Fibroblast of the aortic adventitia (primary cell): Measurements from ENCODE around the gene TMEM63C. TPM values are rescaled to one million over a fixed set of nuclear protein-coding genes. Genes with fewer than 3 reads are reported as not detected.

Experiments used
- DNase-seq: peaks from one replicate; pipeline ENCODE4 v3.0.0-alpha.2; 2010; ENCODE audit warnings: low read depth
- H3K4me3 ChIP-seq: 2 replicates; pipeline ENCODE4 v1.5.1; 2011; ENCODE audit warnings: low read depth, mild to moderate bottlenecking, control low read depth, low read length, moderate library complexity
- CTCF ChIP-seq: IDR thresholded peaks from 2 replicates; pipeline ENCODE4 v1.5.1; 2011; ENCODE audit warnings: mild to moderate bottlenecking, low read length, control low read depth, inconsistent platforms; ENCODE audit not compliant: insufficient read depth
- total RNA-seq: library from RNA; depleted of rRNA; stranded (reverse); fragments of >200 nt; gene quantifications from 2 replicates; pipeline ENCODE4 v1.2.3, GENCODE V29; 2012; ENCODE audit warnings: low replicate concordance

Gene TMEM63C
- total RNA-seq, 1 donor: not detected

- no peak for TF ChIP-seq CTCF
- H3K4me3 ChIP-seq: no peak overlapping the region
- DNase-seq: no peak
These were observed 35.4 kb upstream of the TMEM63C start for GRCh38 chr14:77145975-77146740.

GRCh38 chr14:77148510-77149231 lies 32.9 kb upstream of the TMEM63C start:
- no peak overlapping the region for H3K4me3 ChIP-seq
- no peak for DNase-seq
- no peak for TF ChIP-seq CTCF

GRCh38 chr14:77151245-77151644 lies 30.4 kb upstream of the TMEM63C start:
- DNase-seq: no peak
- TF ChIP-seq CTCF: peak; percentile 55
- H3K4me3 ChIP-seq: no peak overlapping the region

GRCh38 chr14:77151918-77152588 lies 29.5 kb upstream of the TMEM63C start:
- no peak for TF ChIP-seq CTCF
- DNase-seq: peak; percentile 49
- H3K4me3 ChIP-seq: no peak overlapping the region

GRCh38 chr14:77153802-77154201 lies 27.8 kb upstream of the TMEM63C start:
- H3K4me3 ChIP-seq: no peak overlapping the region
- no peak for TF ChIP-seq CTCF
- DNase-seq: no peak

GRCh38 chr14:77154421-77154820 lies 27.2 kb upstream of the TMEM63C start:
- TF ChIP-seq CTCF: no peak
- no peak overlapping the region for H3K4me3 ChIP-seq
- no peak for DNase-seq
